ENCODE data around the gene WNT3A.

Gene WNT3A

DNA sequence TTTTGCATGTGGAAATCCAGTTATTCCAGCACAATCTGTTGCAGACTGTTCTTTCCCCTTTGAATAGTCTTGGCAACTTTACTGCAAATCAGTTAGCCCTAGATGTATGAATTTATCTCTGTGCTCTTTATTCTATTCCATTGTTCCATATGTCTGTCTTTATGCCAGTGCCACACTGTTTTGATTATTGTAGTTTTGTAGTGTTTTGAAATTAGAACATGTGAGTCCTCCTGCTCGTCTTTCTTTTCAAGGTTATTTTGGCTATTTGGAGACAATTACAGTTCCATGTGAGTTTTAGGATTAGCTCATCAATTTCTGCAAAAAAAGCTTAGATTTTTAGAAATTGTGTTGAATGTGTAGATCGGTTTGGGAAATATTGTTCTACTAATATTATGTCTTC is 26.6 kb downstream of the WNT3A start:
- DNase-seq = no peak

DNA sequence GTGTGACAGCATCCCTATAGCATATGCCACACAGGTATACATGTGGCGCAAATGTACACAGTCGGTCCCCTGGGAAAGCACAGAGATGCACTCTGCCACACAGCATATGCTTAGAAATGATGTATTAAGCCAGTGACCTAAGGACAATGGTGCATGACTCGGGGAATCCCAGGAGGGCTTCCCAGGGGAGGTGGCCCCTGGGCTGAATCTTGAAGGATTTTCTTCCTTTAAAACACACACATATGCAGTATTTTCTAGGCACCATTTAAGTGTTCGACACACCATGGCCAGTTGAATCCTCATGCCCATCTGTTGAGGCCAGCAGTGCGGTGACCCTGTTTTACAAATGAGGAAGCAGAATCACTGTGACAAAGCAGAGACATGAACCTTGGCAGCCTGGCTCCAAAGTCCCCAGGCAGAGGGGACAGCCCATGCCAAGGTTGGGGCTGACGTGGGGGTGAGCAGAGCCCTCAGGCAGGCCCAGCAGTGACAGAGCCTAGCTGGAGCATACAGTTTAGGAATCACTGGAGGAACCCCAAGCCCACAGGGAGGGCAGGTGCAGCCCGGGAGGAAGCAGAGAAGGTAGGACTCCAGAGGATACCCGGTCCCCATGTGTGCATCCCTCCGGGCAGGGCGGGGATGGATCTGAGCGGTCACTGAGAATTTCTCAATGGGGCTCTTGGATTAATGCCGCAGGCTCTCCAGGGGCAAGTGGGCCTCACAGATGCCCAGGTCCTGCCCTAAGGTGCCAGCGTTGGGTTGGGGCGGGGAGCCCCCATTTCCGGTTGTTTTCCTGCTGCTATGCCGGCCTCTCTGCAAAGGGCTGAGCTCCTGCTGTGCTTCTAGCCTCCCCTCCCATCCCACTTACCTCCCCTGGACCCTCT is 28.4 kb downstream of the WNT3A start:
- DNase-seq = no peak

DNA sequence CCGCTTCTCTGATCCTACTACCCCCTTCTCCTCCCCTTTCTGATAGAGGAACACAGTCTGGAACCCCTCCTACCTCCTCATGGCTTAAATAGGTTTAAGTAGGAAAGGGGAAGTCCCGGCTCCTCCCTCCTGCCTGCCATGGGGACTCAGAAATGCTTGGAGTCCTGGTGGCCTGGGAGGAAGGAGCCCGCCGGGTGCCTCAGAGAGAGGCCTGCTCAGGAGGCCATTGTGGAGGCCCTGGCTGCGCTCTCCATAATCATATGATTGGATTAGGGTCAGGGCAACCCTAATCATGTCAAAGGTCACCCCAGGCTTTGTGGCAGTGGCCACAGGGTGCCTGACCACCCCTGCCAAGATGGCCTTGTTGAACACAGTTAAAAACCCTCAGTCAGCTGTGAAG is 29.0 kb downstream of the WNT3A start:
- DNase-seq = no peak

DNA sequence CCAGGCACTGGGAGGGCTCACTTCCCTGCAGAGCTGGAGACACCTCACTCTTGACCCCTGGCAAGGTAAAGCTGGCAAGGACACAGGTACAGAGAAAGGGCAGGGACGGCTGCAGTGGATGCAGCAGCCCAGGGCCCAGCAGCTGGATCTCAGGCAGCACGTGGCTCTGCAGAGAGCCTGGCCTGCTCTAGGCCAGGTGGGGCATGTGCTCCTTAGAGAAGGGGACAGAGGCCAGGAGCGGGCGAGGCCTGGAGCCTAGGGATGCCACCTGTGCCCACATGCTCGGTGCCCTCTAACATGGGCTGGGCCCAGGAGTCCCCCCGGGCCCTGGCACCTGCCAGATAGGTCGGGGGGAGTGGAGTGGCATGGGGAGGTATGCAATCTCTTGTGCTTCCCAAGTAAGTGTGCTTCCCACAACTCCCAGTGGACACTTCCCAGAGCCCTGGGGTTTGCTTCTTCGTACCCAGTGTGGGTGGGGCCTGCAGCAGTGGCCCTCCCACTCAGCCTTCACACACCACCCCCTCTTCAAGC is 30.0 kb downstream of the WNT3A start:
- DNase-seq = no peak

DNA sequence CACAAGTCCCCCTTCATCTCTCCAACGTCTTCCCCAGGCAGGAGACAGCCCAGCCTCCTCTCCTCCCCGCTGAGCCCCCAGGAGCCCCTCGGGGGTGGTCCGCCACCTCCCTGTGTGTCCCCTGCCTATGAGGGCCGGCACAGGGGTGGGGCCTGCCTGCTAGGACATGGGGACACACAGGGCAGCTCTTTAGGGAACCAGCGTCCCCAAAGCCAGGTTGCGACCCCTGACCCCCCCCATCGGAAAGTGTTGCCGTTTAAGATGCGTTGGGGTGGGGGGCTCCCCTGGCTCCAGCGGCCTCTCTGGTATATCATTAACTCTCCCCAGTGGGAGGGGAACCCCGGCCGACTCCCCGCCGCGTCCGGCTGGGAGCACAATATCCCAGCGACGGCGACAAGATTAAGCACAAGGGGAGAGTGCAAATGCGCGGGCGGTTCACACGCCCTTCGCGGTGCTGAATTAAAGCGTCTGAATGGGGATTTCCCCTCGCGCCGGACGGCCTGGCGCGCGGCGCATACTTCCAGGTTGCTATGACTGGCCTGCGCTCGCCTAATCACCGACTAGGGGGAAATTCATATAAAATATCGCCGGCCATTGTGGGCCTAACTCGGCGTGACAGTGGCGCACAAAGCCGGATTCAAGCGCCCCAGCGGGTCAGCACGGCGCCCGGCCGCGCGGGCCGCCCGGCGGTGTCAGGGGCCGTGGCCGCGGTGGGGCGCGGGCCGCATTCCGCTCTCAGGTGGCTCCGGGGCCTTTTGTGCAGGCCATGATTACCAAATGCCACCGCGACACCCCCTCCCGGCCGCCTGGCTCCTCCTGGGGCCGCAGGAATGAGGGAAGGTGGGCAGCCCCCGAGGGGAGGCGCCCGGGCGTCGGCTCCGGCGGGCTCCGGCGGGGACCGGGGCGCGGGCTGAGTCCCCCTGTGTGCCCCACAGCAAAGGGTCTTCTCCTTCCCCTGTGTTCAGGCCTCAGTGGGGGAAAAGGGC is 30.9 kb downstream of the WNT3A start:
- no peak for DNase-seq

DNA sequence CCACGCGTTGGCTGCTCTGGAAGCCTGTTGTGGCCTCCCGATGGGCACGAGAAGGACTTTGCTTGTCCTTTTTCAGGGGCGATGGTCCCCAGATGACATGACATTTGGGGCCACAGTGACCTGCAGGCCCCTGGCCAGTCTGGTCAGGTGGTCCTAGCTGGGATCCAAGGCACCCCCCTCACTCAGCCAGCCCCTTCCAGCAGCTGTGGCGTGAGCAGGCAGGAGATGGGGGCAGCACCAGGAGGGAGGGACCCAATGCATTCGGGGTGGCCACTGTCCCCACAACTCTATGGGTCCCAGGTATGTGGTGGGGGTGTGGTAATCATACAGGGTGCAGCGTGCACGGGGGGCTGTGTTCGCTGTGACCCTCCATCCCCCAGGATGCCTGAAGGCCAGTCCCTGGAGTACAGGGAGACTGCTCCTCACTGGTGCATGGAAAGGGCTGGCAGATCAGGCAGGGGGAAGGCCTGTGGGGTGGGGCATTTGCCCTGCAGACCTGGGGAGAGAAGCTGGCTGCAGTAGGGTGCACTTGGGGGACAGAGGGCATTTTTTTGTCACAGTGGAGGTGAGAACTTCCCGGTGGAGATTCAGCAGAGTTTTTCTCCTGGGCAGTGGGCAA is 31.7 kb downstream of the WNT3A start:
- DNase-seq = no peak

DNA sequence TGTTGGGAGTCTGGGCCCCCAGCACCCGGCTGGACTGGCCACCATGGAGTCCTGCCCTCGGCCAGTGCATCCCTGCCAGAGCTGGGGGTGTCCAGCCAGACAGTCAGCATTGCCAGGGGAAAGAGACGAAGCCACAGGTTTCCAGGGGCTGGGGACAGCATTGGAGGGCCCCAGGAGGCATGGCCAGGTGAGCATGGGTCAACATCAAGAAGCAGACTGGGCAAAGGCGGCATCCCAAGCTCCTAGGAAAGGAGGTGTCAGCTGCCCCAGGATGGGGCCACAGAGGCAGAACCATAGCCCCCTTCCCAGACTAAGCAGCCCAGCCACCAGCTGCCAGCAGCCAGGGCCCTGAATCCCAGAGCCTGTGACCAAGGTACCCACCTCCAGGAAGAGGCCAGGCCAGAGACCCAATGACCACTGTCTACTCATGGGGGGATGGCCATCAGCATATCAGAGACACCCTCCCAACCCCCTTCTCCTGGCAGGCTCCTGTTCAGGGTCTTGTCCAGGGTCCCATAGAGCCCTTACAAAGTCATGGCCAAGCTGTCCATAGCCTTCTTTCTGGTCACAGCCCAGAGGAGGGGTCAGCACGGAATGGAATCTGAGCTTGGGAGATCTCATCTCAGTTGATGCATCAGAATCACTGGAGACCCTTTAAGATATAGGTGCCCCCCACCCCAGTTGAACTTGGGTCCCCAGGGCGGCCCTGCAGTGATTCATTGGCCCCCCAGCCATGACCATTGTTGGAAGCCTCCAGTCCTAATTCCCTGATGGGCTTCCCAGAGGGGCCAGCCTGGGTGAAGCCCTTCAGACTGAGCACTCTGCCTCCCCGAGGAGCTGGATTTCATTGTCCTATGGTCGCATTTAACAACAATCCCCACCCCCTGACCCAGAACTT is 32.5 kb downstream of the WNT3A start:
- no peak for DNase-seq

DNA sequence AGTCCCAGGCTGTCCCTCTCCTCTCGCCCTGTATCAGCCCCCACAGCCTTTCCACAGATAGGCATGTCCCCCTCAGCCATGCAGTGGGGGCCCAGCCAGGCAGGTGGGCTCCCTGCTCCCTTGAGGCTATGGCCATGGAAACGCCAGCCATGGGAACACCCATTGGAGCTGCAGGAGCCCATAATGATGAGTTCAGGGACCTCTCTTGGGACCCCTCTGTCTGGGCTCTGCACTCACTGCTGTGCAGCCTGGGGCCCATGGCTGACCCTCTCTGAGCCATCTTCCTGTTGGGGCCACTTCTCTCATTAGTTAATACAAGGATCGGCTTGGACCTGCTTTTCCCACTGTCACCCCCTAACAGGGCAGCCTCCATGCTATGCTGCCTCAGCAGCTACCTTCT is 33.2 kb downstream of the WNT3A start:
- no peak for DNase-seq

DNA sequence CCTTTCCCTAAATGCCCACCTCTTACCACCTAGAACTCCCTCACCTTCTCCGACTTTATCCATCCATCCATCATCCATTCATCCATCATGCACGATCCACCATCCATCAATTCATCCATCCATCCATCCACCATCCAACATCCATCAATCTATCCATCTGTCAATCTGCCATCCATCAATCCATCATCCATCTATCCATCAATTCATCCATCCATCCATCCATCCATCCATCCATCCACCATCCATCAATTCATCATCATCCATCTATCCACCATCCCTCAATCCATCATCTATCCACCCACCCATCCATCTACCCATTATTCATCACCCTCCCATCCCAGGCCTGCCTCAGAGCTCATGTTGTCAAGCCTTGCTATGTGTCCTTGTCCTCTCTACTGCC is 34.5 kb downstream of the WNT3A start:
- DNase-seq = no peak

DNA sequence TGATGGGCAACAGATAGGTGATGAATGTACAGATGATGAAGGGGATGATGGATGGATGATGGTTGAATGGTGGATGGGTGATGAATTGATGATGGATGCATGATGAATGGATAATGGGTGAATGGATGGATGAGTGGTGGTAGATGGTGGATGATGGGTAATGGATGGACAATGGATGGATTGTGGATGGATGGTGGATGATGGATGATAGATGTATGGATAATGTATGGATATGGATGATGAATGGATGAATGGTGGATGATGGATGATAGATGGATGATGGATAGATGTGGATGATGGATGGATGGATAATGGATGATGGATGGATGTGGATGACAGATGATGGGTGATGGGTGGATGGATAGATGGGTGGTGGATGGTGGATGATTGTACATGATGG is 35.7 kb downstream of the WNT3A start:
- DNase-seq = no peak

DNA sequence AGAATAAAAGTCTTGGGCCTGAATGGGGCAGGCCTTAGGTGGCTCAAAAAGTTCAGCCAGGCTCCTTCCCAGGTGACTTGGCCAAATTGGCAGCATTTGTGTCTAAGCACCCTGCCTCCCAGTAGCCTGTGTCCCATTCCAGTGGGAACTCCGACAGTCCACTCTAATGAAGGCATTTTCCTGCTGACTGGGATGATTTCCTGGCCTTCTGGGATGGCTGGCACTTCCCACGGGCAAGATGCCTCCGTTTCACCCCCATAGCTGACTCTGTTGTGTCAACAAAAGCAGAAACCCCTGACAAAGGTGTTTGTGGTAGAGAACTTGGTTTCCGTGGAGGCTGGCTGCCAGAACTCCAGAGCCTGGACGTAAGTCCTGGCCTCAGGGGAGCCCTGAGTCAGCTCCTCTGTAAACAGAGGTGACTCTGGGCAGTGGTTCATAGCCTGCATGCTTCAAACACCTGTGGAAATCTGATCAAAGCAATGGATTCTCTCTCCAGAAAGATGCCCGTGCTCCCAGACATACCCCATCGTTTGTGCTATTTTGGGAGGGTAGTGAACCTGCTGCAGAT is 36.6 kb downstream of the WNT3A start:
- DNase-seq = no peak

DNA sequence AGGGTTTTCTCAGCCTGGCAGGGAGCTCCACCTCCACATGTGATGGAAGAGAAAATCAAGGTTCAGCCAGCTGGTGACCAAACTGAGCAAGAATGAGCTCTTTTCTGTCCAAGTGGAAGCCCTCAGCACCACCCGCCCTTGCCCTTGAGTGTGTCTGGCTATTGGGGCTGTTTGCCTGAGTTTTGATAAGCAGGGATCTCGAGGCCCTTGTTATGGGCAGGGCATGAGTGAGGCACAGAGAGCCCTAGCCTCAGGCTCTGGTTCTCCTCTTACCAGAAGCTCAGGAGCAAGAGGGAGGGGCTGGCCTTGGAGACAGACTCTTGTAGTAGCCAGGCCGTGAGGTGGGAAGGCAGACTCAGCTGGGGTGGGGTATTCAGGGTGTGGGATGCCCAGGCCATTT is 38.2 kb downstream of the WNT3A start:
- DNase-seq = no peak

DNA sequence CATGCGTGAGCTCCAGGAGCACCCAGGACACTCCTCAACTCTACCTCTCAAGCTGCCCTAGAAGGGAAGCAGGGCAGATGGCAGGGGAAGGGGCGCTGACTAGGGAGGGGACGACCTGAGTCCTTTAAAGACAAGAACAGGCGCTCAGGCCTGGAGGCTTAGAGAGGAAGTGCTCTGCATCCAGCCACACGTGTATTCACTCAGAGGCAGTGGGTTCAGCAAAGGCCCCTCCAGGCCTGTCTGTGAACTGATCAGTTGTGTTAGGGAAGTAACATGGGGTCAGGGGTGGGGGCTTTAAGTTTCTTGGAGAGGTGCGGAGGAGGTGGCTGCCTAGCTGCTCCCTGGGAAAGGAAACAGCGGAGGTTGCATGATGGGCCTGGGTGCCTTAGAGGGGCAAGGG is 38.6 kb downstream of the WNT3A start:
- DNase-seq = no peak

DNA sequence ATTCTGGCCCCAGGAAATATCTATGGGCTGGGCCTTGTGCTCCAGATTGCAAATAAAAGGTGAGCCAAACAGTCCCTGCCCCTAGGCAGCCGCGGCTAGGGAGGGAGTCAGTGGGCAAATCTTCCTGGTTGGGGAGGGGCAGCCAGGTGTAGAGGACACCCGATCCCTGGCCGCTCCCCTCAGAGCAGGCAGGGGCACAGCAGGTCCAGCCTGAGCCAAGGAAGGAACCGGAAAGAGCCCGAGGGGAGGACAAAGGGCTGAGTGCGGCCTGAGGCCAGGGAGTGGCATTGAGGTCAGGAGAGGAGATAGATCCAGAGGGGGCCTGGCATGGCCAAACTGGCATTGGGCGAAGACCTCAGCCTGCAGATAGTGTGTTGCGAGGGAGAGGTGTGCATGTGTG is 39.1 kb downstream of the WNT3A start:
- no peak for DNase-seq

DNA sequence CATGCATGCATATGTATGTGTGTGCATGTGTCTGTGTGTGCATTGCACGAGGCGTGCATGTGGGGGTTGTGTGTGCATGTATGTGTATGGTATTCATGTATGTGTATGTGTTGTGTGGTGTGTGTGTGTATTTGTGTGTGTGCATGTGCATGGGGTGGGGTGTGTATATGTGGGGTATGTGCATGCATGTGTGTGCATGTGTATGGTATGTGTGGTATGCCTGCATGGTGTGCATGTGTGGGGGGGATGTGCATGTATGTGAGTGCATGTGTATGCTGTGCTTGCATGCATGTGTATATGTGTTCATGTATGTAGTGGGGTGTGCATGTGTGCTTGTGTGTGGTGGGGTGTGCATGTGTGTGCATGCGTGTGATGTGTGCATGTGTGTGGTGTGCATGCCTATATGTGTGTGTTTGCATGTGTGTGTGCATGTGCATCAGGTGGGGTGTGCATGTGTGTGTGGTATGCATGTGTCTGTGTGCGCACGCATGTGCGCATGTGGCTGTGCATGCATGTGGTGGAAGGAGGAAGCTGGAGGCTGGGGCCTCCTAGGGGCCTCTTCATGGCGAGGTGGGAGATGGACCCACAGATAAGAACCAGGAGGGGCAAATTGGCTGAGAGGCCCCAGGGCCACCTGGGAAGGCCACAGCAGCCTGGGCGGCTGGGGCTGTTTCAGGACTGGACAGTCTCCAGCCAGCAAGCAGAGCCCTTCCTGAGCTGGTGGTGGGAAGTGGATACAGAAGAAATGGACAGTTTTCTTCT is 39.8 kb downstream of the WNT3A start:
- no peak for DNase-seq

DNA sequence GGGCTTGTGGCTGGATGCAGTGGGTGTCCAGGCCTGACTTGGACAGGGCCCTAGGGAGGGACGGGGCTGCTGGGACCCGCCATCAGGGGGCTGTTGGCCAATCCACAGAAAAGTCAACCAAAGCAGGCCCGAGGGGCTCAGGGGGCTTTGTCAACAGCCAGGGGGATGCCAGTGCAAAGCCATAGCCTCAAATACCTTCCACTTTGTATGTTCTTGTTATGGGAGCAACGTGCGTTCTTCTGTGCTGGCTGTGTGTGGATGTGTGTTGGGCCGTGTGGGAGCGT is 40.3 kb downstream of the WNT3A start:
- DNase-seq = no peak

DNA sequence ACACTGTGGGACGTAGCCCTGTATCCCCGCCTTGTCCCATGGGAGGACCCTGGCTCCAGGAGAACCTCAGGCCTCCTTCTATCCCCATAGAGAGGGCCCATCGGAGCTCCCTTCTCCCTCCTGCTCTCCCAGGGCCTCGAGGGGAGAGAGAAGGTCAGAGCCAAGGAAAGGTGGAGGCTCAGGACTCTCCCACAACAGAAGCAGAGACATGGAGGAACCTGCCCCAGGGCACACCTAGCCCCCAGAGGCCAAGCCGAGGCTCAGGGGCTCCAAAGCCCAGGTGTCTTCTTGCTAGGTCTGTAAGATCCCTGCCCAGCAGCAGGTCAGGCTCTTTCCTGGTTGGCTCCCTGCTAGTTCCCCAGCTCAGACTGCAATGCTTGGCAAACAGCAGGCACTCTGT is 41.3 kb downstream of the WNT3A start:
- no peak for DNase-seq

DNA sequence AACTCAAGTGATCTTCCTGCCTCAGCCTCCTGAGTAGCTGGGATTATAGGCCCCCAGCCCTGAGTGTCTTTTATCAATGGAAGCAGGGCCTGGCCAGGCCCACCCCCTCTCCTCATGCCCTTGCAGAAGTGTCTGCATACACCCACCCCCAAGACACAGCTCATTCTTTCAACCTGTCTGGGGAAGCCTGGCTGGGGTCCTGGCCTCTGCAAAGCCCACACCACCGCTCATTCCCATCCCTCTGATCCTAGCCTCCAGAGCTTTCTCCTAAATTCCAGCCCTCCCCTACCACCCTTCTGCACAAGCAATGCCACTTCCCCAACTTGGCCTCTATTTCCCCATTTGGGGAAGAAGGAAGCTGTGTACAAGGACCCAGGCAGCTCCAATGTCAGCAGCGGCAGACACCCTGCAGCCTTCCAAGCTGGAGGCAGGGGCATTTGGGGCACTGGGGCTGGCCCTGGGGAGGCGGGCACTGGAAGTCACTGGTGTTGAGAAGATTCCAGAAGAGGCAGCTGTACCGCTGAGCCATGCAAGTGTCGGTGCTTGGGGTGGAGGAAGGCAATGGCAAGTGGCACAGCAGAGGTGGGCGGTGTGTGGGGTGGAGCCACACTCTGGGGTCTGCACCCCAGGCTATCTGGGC is 42.0 kb downstream of the WNT3A start:
- no peak for DNase-seq

DNA sequence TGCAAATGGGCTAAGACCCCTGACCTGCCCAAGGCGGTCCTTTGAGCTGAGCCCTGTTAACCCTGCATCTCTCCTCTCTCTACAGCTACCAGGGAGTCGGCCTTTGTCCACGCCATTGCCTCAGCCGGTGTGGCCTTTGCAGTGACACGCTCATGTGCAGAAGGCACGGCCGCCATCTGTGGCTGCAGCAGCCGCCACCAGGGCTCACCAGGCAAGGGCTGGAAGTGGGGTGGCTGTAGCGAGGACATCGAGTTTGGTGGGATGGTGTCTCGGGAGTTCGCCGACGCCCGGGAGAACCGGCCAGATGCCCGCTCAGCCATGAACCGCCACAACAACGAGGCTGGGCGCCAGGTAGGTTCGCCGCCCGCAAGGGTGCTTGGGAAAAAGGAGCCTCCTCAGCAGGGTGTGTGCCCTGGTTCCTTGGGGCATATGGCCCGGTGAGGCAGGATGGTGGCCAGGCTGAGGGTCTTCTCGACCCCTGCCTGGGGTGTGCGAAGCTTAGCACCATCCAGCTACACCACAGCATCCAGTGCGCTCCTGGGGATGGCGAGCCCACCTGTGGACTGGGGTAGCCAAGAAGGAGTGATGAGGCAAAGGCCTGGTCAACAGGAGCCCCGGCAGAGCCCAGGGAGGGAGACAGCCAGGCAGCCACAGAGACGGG is 43.9 kb downstream of the WNT3A start:
- DNase-seq = no peak

All from activated naive CD4-positive, alpha-beta T cell (primary cell).